ENCODE measurements around the gene AP4E1. TPM values are rescaled to one million over a fixed set of nuclear protein-coding genes. Genes with fewer than 3 reads are reported as not detected.

The AP4E1 gene
- total and polyA plus RNA-seq, 2 of the 8 experiments (the other 6 are each of a cell fraction or from before 2014, with no cell fraction given) = 1.4 to 10.9 TPM

DNA sequence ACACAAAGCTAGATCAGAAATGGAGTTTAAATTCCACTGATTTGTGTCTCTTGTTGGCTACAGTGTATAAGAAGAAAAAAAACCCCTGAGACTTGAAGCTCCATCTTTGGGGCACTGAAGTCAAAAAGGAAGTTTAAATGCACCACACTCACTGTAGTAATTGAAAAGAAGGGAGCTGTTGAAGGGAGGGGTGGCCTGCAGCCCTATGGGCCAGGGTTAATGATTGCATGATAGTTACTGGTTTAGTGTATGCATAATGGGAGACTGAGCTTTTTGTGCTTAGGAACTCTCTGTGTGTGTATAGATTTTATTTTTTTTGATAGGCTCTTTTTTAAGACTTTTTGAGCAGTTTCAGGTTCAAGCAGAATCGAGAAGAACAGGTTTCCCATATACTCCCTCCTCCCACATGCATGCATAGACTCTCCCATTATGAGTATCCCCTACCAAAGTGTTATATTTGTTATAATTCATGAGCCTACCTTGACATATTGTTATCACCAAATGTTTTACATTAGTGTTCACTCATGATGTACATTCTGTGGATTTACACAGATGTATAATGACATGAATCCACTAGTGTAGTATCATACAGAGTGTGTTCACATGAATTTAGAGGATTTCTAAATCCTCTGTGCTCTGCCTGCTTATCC, 98.0 kb downstream of the AP4E1 start:
- no peaks in the 10 kb centered on the region; a peak in 1 of 8 replicates for H3K36me3 ChIP-seq (ENCODE audit: control insufficient read depth in 2 of 4, insufficient read depth in 4 of 4, low read length in 3 of 4)
- H4K91ac ChIP-seq (replicated peaks; ENCODE audit: insufficient read length, low read length) = no peak overlapping the region
- FAIRE-seq = no peak
- H3K4me1 ChIP-seq (replicated peaks in 1 of 4; ENCODE audit: control insufficient read depth in 3 of 4, insufficient read depth in 4 of 4, low read length in 3 of 4) = peaks cover 0 to 5% (median 0%) of the 10 kb centered on the region in 4 experiments; a peak in 1 of 7 replicates
- no peak overlapping the region for H3K4me2 ChIP-seq (ENCODE audit: insufficient read depth in 1 of 2, low read depth in 2 of 2, low read length in 2 of 2)
- no peaks in the 10 kb centered on the region for H3K79me2 ChIP-seq (ENCODE audit: control insufficient read depth in 1 of 2, insufficient read depth in 2 of 2, low read length in 2 of 2)
- no peak overlapping the region for H3K4me3 ChIP-seq (ENCODE audit: extremely low read depth in 1 of 4, insufficient read depth in 2 of 4, low read depth in 3 of 4, low read length in 4 of 4)
- H2BK120ac ChIP-seq (replicated peaks; ENCODE audit: low read depth, low read length) = no peak overlapping the region
- no peak overlapping the region for H3K9ac ChIP-seq (replicated peaks in 1 of 4; ENCODE audit: extremely low read depth in 1 of 4, low read depth in 3 of 4, low read length in 3 of 4)
- CTCF ChIA-PET (ENCODE audit: partially characterized antibody) = interaction anchor here (1.0 kb wide), 1 partner anchor 16 kb away, joined by 4 read pairs; no protein-coding TSS in a partner anchor
- no peaks in the 10 kb centered on the region for H4K20me1 ChIP-seq (replicated peaks in 1 of 2; ENCODE audit: control insufficient read depth in 1 of 2, insufficient read depth in 2 of 2, low read length in 2 of 2)
- no peak for DNase-seq (ENCODE audit: low read depth in 1 of 2, low spot score in 2 of 2)
- no peak overlapping the region for H2BK15ac ChIP-seq (ENCODE audit: low read length)
- H2BK12ac ChIP-seq (ENCODE audit: low read depth, low read length) = no peak overlapping the region
- H3K79me1 ChIP-seq (ENCODE audit: low read depth, low read length) = no peaks in the 10 kb centered on the region
- no peak overlapping the region for H2AFZ ChIP-seq (ENCODE audit: low read length)
- H3K18ac ChIP-seq (ENCODE audit: extremely low read depth, low read length) = no peak overlapping the region
- no peak overlapping the region for H3K56ac ChIP-seq (replicated peaks; ENCODE audit: insufficient read length, low read depth, low read length)
- no peak overlapping the region for H2BK20ac ChIP-seq (ENCODE audit: low read length)
- no peak overlapping the region for H3K14ac ChIP-seq (ENCODE audit: insufficient read length)
- 91% methylated on average over 1 of the region's 1 CpG; no CpG with 5 or more reads in 1 of the 2 experiments for WGBS, 2 experiments (ENCODE audit: extremely low coverage in 1 of 2, insufficient coverage in 1 of 2, insufficient read length in 1 of 2, insufficient replicate concordance in 2 of 2, low coverage in 1 of 2, low lambda C conversion rate in 2 of 2, missing lambda C conversion rate in 1 of 2)
- no peak overlapping the region for H4K5ac ChIP-seq (ENCODE audit: insufficient read length, low read depth, low read length)
- POLR2A ChIA-PET (ENCODE audit: partially characterized antibody) = interaction anchor here (0.6 to 1.1 kb wide), 2 partner anchors 11 to 71 kb away, joined by 3 read pairs; no protein-coding TSS in a partner anchor
- H3K27ac ChIP-seq (ENCODE audit: low read depth, low read length) = no peak overlapping the region
- H3K23me2 ChIP-seq (ENCODE audit: low read depth, low read length) = no peaks in the 10 kb centered on the region
- no peak overlapping the region for H3K4ac ChIP-seq (replicated peaks; ENCODE audit: insufficient read length, low read depth, low read length)
- no peaks in the 10 kb centered on the region for H3K9me3 ChIP-seq (ENCODE audit: insufficient read depth in 2 of 2, low read depth in 1 of 2, low read length in 1 of 2)
- no peaks in the 10 kb centered on the region for H3K27me3 ChIP-seq (replicated peaks in 1 of 4; ENCODE audit: control insufficient read depth in 3 of 4, extremely low read depth in 1 of 4, insufficient read depth in 3 of 4, low read length in 3 of 4)
- no peak overlapping the region for H2BK5ac ChIP-seq (ENCODE audit: low read depth, low read length)
- H3K23ac ChIP-seq (ENCODE audit: insufficient read length) = no peak overlapping the region
- no peak overlapping the region for H2AK5ac ChIP-seq (ENCODE audit: low read depth, low read length)
- H4K8ac ChIP-seq (ENCODE audit: extremely low read depth, insufficient read depth, low read length) = no peak overlapping the region
- TF ChIP-seq POLR2A (IDR thresholded peaks at IDR 0.05; ENCODE audit: control extremely low read depth in 1 of 2, low read depth in 2 of 2, low read length in 2 of 2) = no peak
- TF ChIP-seq EGR1 (IDR thresholded peaks at IDR 0.05; ENCODE audit: borderline replicate concordance, low read depth, low read length) = no peak
- no peak for TF ChIP-seq BRCA1 (IDR thresholded peaks at IDR 0.05; ENCODE audit: low read depth, low read length)
- no peak for TF ChIP-seq TCF12 (IDR thresholded peaks at IDR 0.05; ENCODE audit: low read depth, low read length)
- no peak for TF ChIP-seq JUND (IDR thresholded peaks at IDR 0.05; ENCODE audit: low read length)
- TF ChIP-seq POLR2AphosphoS5 (IDR thresholded peaks at IDR 0.05; ENCODE audit: low read depth, low read length) = no peak
- TF ChIP-seq CBX8 (IDR thresholded peaks at IDR 0.05; ENCODE audit: borderline replicate concordance, low read depth, low read length) = no peak
- TF ChIP-seq, protein P1, sequence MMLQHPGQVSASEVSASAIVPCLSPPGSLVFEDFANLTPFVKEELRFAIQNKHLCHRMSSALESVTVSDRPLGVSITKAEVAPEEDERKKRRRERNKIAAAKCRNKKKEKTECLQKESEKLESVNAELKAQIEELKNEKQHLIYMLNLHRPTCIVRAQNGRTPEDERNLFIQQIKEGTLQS (IDR thresholded peaks at IDR 0.05; ENCODE audit: insufficient read depth, low read depth, low read length) = no peak
- no peak for TF ChIP-seq NANOG (IDR thresholded peaks at IDR 0.05; ENCODE audit: insufficient read depth, low read depth, low read length, poor library complexity, severe bottlenecking)
- no peak for TF ChIP-seq PHF8 (conservative IDR thresholded peaks at IDR 0.05; ENCODE audit: low read depth, low read length)
- no peak for TF ChIP-seq SIN3A (conservative IDR thresholded peaks at IDR 0.05 in 1 of 2, IDR thresholded peaks at IDR 0.05 in 1 of 2; ENCODE audit: low read depth in 1 of 2, low read length in 2 of 2)
- no peak for TF ChIP-seq RAD21 (IDR thresholded peaks at IDR 0.05 in 1 of 2, conservative IDR thresholded peaks at IDR 0.05 in 1 of 2; ENCODE audit: low read depth in 2 of 2, low read length in 2 of 2)
- TF ChIP-seq TEAD4 (IDR thresholded peaks at IDR 0.05; ENCODE audit: low read depth, low read length) = no peak
